Left ventricle myocardium inferior (tissue), 1 donor: ENCODE data around the gene ZBTB9. TPM values are rescaled to one million over a fixed set of nuclear protein-coding genes. Genes with fewer than 3 reads are reported as not detected.

Experiments used
- DNase-seq: peaks from one replicate; pipeline ENCODE4 v3.0.0-alpha.2; 2020
- H3K27ac ChIP-seq: fragments of 200-600 bp; replicated peaks from 2 replicates; pipeline ENCODE4 v1.8.0; 2021
- H3K27me3 ChIP-seq: fragments of 200-600 bp; 2 replicates; pipeline ENCODE4 v1.8.0; 2021; ENCODE audit warnings: low read depth
- H3K36me3 ChIP-seq: fragments of 200-600 bp; 2 replicates; pipeline ENCODE4 v1.8.0; 2021
- H3K4me1 ChIP-seq: fragments of 200-600 bp; 2 replicates; pipeline ENCODE4 v1.8.0; 2021
- H3K4me3 ChIP-seq: fragments of 200-600 bp; 2 replicates; pipeline ENCODE4 v1.8.0; 2021; ENCODE audit warnings: mild to moderate bottlenecking, moderate library complexity
- H3K9me3 ChIP-seq: fragments of 200-600 bp; replicated peaks from 2 replicates; pipeline ENCODE4 v1.8.0; 2021
- CTCF ChIP-seq: fragments of 200-600 bp; IDR thresholded peaks from 2 replicates; pipeline ENCODE4 v1.8.0; 2021; ENCODE audit warnings: antibody characterized with exemption, mild to moderate bottlenecking, borderline replicate concordance
- intact Hi-C: fragments of 100-400 bp; cut with micrococcal nuclease; formaldehyde crosslinking; loops from one replicate; pipeline ENCODE4 v1.11.0; 2022
- microRNA-seq: library from miRNA; unstranded; fragments of <30 nt; microRNA quantifications from one replicate; pipeline ENCODE4 v1.2.0, GENCODE V29; 2020
- total RNA-seq: library from RNA; stranded (reverse); fragmentation: NEBNext Ultra II Directional; extraction: Animal tissue kit (Norgen Biotek cat#: 25700); gene quantifications from one replicate; pipeline ENCODE4 v1.2.1, GENCODE V29; 2021
- donor health status: DM: no; HTN: yes; CAD: no; lungs with severe emphysema.

The ZBTB9 gene
- total RNA-seq, 1 donor from 2014 or later, result 4.9 TPM

GRCh38 chr6:33504486-33504885 lies 50.1 kb downstream of the ZBTB9 start:
- no peak for DNase-seq
- intact Hi-C loops, result no loop called here

GRCh38 chr6:33505548-33506370 lies 51.4 kb downstream of the ZBTB9 start:
- no peak overlapping the region for H3K27ac ChIP-seq
- H3K4me3 ChIP-seq, result no peak overlapping the region
- DNase-seq, result no peak
- intact Hi-C loops, result no loop called here
- no peak for TF ChIP-seq CTCF
- peaks cover 19% of the 10 kb centered on the region for H3K4me1 ChIP-seq
- no peaks in the 10 kb centered on the region for H3K36me3 ChIP-seq
- no peaks in the 10 kb centered on the region for H3K27me3 ChIP-seq
- H3K9me3 ChIP-seq, result peaks cover 8% of the 10 kb centered on the region

More at GRCh38 chr6:33504486-33504885, 50.1 kb downstream of the ZBTB9 start:
- H3K27me3 ChIP-seq, result no peaks in the 10 kb centered on the region
- no peak for TF ChIP-seq CTCF
- H3K36me3 ChIP-seq, result no peaks in the 10 kb centered on the region
- H3K4me1 ChIP-seq, result peaks cover 17% of the 10 kb centered on the region
- peaks cover 8% of the 10 kb centered on the region for H3K9me3 ChIP-seq
- H3K27ac ChIP-seq, result no peak overlapping the region
- no peak overlapping the region for H3K4me3 ChIP-seq

Small RNAs within 50 kb of the gene (microRNA-seq; reads per million reads assigned to microRNA genes)
- gene MIR5004, result not detected

Other genes with a start within 250 kb of the ZBTB9 start
- 18.2 TPM for gene HSD17B8, start 249.9 kb upstream of the ZBTB9 start, total RNA-seq
- gene RING1, start 246.1 kb upstream of the ZBTB9 start, total RNA-seq, result 28.4 TPM
- 35.1 TPM for gene VPS52, start 182.7 kb upstream of the ZBTB9 start, total RNA-seq
- gene RPS18, start 182.5 kb upstream of the ZBTB9 start, total RNA-seq, result 950 TPM
- 7.5 TPM for gene B3GALT4, start 177.5 kb upstream of the ZBTB9 start, total RNA-seq
- 13.3 TPM for gene WDR46, start 165.3 kb upstream of the ZBTB9 start, total RNA-seq
- 47.8 TPM for gene PFDN6, start 165.0 kb upstream of the ZBTB9 start, total RNA-seq
- gene RGL2, start 155.6 kb upstream of the ZBTB9 start, total RNA-seq, result 59.4 TPM
- gene TAPBP, start 140.5 kb upstream of the ZBTB9 start, total RNA-seq, result 92.3 TPM
- gene ZBTB22, start 136.8 kb upstream of the ZBTB9 start, total RNA-seq, result 13.3 TPM
- 17.7 TPM for gene DAXX, start 131.6 kb upstream of the ZBTB9 start, total RNA-seq
- gene KIFC1, start 62.8 kb upstream of the ZBTB9 start, total RNA-seq, result 0.49 TPM
- gene PHF1, start 43.6 kb upstream of the ZBTB9 start, total RNA-seq, result 52.2 TPM
- gene CUTA, start 36.5 kb upstream of the ZBTB9 start, total RNA-seq, result 107 TPM
- gene SYNGAP1, start 34.5 kb upstream of the ZBTB9 start, total RNA-seq, result 6.5 TPM
- 19.7 TPM for gene BAK1, start 125.7 kb downstream of the ZBTB9 start, total RNA-seq
- 5.6 TPM for gene ITPR3, start 166.7 kb downstream of the ZBTB9 start, total RNA-seq